ENCODE data around the gene C5orf22.

- TF ChIP-seq CTCF (IDR thresholded peaks at IDR 0.05) (no peak), POLR2A (IDR thresholded peaks at IDR 0.05) (no peak)
Measured at GRCh38 chr5:31534527-31535046, 2.5 kb downstream of the C5orf22 start.

Data from ovary (tissue), 3 donors.